Measurements from ENCODE around the gene TOLLIP. TPM values are rescaled to one million over a fixed set of nuclear protein-coding genes. Genes with fewer than 3 reads are reported as not detected.

Gene TOLLIP
- total and polyA plus RNA-seq, 8 donors, result 14.9 to 119 (median 35.8) TPM

DNA sequence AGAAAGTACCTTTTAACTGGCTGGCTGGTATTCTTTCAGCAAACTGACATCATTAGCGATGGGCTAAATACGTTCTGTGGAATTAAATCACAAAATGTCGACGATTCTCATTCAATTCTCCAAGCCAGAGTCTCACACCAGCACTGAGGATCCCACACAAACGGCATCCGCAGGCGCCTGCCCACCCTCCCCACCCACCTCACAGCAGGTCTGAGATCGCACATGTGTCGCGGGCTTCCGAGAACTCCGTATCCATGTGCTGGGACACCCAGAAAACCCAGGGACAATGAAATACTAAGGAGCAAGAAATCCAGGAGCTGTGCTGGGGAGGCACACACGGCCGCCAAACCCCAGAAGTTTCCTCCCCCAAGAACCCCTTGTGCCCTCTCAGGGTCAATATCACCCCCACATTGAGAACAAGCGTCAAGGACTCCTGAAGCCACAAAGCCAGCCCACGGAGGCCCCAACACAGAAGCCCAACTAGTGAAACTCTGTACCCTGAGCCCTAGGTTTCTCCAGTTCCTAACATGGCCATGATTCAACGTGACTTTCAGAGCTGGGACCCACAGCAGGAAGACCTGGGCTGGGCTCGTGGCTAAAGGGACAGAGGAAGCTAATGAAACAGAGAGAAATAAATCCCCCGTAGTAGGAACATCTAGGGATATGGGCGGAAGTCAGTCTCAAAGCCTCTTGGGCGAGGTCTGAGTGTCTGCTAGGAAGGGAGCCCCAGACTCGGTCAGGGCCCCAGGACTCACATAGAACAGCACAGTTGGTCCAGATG, 8.0 kb downstream of the TOLLIP start:
- Histone ChIP-seq H3K4me1 (peaks cover 80 to 97% (median 91%) of the 10 kb centered on the region in 4 donors), H3K4me3 (no peak overlapping the region), H3K27me3 (no peaks in the 10 kb centered on the region), H3K36me3 (peaks cover 0 to 25% (median 19%) of the 10 kb centered on the region in 4 donors), H3K9me3 (no peaks in the 10 kb centered on the region), H3K27ac (peak overlapping the region in 4 of 5 donors; percentile 9 to 96 (median 41))
- 91 to 92% (median 91%) methylated on average over 22 of the region's 22 CpGs for WGBS, 5 donors
- TF ChIP-seq EP300 (IDR thresholded peaks at IDR 0.05), result no peak
- TF ChIP-seq, protein P1, sequence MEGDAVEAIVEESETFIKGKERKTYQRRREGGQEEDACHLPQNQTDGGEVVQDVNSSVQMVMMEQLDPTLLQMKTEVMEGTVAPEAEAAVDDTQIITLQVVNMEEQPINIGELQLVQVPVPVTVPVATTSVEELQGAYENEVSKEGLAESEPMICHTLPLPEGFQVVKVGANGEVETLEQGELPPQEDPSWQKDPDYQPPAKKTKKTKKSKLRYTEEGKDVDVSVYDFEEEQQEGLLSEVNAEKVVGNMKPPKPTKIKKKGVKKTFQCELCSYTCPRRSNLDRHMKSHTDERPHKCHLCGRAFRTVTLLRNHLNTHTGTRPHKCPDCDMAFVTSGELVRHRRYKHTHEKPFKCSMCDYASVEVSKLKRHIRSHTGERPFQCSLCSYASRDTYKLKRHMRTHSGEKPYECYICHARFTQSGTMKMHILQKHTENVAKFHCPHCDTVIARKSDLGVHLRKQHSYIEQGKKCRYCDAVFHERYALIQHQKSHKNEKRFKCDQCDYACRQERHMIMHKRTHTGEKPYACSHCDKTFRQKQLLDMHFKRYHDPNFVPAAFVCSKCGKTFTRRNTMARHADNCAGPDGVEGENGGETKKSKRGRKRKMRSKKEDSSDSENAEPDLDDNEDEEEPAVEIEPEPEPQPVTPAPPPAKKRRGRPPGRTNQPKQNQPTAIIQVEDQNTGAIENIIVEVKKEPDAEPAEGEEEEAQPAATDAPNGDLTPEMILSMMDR (IDR thresholded peaks at IDR 0.05), result no peak
- no peak for TF ChIP-seq POLR2A (IDR thresholded peaks at IDR 0.05)
- TF ChIP-seq POLR2AphosphoS5 (IDR thresholded peaks at IDR 0.05), result no peak
- DNase-seq, result peak in 1 of 2 donors; percentile 20
- intact Hi-C loops (cut with DNase I; ENCODE audit: low total_unique reads), result no loop called here

DNA sequence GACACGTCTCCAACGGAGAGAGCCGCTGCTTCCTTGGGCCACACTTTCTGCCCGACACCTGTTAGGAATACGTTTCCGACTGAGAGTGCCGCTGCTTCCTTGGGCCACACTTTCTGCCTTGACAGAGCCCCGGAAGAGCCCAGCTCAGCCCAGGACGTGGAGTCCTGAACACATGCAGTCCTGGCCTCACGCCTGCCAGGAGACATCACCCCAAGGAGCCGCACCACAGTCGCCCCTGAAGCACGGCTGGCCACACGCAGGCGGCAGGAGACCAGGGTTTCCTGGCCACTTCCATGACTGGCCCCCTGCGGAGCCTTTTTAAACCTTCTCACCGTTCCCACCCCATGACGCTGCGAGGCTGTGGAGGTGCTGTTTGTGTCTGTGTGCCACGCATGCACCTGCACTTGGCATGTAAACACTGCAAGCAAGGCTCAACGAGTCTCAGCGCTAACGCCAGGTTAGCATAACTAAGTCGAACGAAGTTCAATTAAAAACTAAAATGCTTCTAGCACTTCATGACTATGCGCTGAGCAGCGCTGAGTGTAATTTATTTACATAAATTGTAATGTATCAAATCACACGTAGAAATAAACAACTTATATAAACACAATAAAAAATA, 8.8 kb downstream of the TOLLIP start:
- H3K36me3 ChIP-seq, result peaks cover 0 to 25% (median 20%) of the 10 kb centered on the region in 4 donors
- H3K27ac ChIP-seq, result peak overlapping the region in 3 of 5 donors; percentile 25 to 96 (median 51)
- intact Hi-C loops (cut with DNase I; ENCODE audit: low total_unique reads), result no loop called here
- H3K4me1 ChIP-seq, result peaks cover 72 to 89% (median 84%) of the 10 kb centered on the region in 4 donors
- no peaks in the 10 kb centered on the region for H3K9me3 ChIP-seq
- WGBS, 5 donors, result 85 to 88% (median 87%) methylated on average over 28 of the region's 28 CpGs
- DNase-seq, result peak in 1 of 2 donors; percentile 21
- no peaks in the 10 kb centered on the region for H3K27me3 ChIP-seq
- no peak for TF ChIP-seq EP300 (IDR thresholded peaks at IDR 0.05)
- TF ChIP-seq POLR2AphosphoS5 (IDR thresholded peaks at IDR 0.05), result no peak
- H3K4me3 ChIP-seq, result no peak overlapping the region

DNA sequence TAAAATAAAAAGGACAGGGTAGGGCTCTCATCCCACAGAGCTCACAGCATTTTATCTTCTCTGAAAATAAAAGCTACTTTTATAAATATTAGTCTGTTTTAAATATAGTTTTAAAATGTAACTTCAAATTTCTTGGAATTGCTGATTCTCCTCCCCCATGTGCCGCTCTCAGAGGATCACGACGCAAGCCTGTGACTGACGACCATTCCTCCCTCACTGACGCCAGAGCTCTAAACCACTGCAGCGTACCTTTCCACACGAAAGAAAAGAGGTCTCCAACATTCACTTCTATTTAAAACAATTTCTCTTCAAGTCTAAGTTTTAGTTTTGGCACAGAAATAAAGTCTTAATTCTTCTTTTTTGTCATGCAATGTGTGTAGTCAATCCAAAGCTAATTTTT, 9.3 kb downstream of the TOLLIP start:
- DNase-seq, result no peak
- peaks cover 4 to 25% (median 20%) of the 10 kb centered on the region in 4 donors for H3K36me3 ChIP-seq
- WGBS, 5 donors, result 61 to 90% (median 69%) methylated on average over 7 of the region's 7 CpGs
- peak in 1 of 3 donors; percentile 50 for TF ChIP-seq POLR2AphosphoS5 (IDR thresholded peaks at IDR 0.05)
- TF ChIP-seq EP300 (IDR thresholded peaks at IDR 0.05), result no peak
- no peak for TF ChIP-seq POLR2A (IDR thresholded peaks at IDR 0.05)
- peaks cover 67 to 84% (median 78%) of the 10 kb centered on the region in 4 donors for H3K4me1 ChIP-seq
- peak overlapping the region in 4 of 5 donors; percentile 48 to 96 (median 56) for H3K27ac ChIP-seq
- intact Hi-C loops (cut with DNase I; ENCODE audit: low total_unique reads), result no loop called here
- H3K9me3 ChIP-seq, result no peaks in the 10 kb centered on the region
- H3K27me3 ChIP-seq, result no peaks in the 10 kb centered on the region
- H3K4me3 ChIP-seq, result no peak overlapping the region

DNA sequence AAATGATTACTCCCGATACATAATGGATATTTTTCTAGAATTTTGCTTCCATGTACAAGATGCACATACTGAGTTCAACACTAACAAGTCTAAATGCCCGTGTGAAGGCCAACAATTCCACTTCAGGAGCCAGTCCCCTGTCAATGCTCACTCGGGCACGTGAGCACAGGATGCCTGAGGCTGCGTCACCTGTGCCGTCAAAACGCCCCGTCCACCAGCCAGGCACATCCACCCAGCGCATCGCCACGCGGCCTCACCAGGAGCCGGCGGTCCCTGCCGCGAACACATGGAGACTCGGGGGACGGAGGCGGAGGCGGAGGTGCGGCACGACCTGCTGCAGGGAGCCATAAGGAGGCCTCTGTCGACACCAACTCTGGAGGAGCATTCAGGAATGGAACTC, 9.8 kb downstream of the TOLLIP start:
- Histone ChIP-seq H3K27me3 (no peaks in the 10 kb centered on the region), H3K4me1 (peaks cover 62 to 79% (median 73%) of the 10 kb centered on the region in 4 donors), H3K9me3 (no peaks in the 10 kb centered on the region), H3K4me3 (no peak overlapping the region), H3K27ac (peak overlapping the region; percentile 5 to 96 (median 51)), H3K36me3 (peaks cover 6 to 27% (median 22%) of the 10 kb centered on the region in 4 donors)
- DNase-seq, result peak in 1 of 2 donors; percentile 22
- TF ChIP-seq, protein P1 (IDR thresholded peaks at IDR 0.05), result no peak
- TF ChIP-seq POLR2AphosphoS5 (IDR thresholded peaks at IDR 0.05) (no peak), EP300 (IDR thresholded peaks at IDR 0.05) (no peak), POLR2A (IDR thresholded peaks at IDR 0.05) (no peak)
- intact Hi-C loops (cut with DNase I; ENCODE audit: low total_unique reads), result loop anchor here (10.0 kb wide), 1 partner anchor 215 kb away; no protein-coding TSS in a partner anchor
- WGBS, 5 donors, result 79 to 87% (median 84%) methylated on average over 23 of the region's 23 CpGs

Measured in stomach (tissue), 9 donors.